Lower leg skin (tissue), 4 donors: ENCODE data around the gene IRAK1BP1. TPM values are rescaled to one million over a fixed set of nuclear protein-coding genes. Genes with fewer than 3 reads are reported as not detected.
"Not testable (repeated sequence)": the region's sequence is repeated elsewhere in the genome, so short reads cannot be mapped to it uniquely, and the experiment has no call there.

Experiments
- DNase-seq, 2 donors: peaks; one replicate each; pipeline ENCODE4 v3.0.0-alpha.2; 2019; ENCODE audit warnings: low spot score in 2 of 2
- H3K4me3 ChIP-seq: fragments of 200-600 bp; sonication (generic); 2 replicates; pipeline ENCODE4 v1.5.1; 2017; ENCODE audit warnings: mild to moderate bottlenecking, low read depth; ENCODE audit not compliant: poor library complexity, severe bottlenecking
- POLR2A ChIP-seq, 2 donors: fragments of 450-650 bp; IDR thresholded peaks; one replicate each; pipeline ENCODE4 v1.6.1; 2016 to 2017; ENCODE audit warnings: antibody characterized with exemption in 2 of 2, mild to moderate bottlenecking in 1 of 2, moderate library complexity in 1 of 2
- WGBS, 2 donors: methylation state at CpG; one replicate each; pipeline ENCODE4 v1.1.5; 2018; 5-methylcytosine and 5-hydroxymethylcytosine counted together
- intact Hi-C: fragments of 100-400 bp; cut with DNase I; formaldehyde crosslinking; loops from one replicate; pipeline ENCODE4 v1.15.0; 2023; ENCODE audit warnings: low total_unique reads
- total RNA-seq, 4 donors: library from RNA; depleted of rRNA; stranded (reverse); fragments of >200 nt; gene quantifications; one replicate each; pipeline ENCODE4 v1.1.0, GENCODE V29; 2016
- TF ChIP-seq, protein P1 (sequence below), 3 donors: fragments of 450-650 bp; IDR thresholded peaks; one replicate each; pipeline ENCODE4 v1.5.1; 2016; ENCODE audit warnings: antibody characterized with exemption in 3 of 3, mild to moderate bottlenecking in 3 of 3, moderate library complexity in 2 of 3

The IRAK1BP1 gene
- total RNA-seq, 4 donors from 2014 or later = 1.3 to 4.8 (median 3.2) TPM

DNA sequence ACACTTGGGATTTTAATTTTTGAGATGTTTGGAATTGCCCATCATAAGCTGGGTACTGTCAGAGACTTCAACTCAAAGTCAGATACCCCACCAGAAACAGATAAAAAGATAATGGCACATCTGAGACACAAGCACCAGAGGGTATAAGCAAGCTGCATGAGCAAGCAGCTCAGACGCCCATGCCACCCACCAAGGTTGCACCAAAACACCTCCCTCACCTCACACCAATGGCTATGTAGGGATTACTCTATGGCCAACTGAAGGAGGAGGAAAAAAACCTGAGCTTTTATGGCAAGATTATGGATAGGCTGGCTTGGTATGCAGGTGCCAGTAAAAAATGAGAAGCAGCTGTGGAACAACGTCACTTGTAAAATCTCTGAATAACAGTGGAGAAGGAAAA lies 3.8 kb upstream of the IRAK1BP1 start:
- no peak for DNase-seq
- intact Hi-C loops = no loop called here
- no peak for TF ChIP-seq POLR2A (IDR thresholded peaks at IDR 0.05)
- TF ChIP-seq, protein P1, sequence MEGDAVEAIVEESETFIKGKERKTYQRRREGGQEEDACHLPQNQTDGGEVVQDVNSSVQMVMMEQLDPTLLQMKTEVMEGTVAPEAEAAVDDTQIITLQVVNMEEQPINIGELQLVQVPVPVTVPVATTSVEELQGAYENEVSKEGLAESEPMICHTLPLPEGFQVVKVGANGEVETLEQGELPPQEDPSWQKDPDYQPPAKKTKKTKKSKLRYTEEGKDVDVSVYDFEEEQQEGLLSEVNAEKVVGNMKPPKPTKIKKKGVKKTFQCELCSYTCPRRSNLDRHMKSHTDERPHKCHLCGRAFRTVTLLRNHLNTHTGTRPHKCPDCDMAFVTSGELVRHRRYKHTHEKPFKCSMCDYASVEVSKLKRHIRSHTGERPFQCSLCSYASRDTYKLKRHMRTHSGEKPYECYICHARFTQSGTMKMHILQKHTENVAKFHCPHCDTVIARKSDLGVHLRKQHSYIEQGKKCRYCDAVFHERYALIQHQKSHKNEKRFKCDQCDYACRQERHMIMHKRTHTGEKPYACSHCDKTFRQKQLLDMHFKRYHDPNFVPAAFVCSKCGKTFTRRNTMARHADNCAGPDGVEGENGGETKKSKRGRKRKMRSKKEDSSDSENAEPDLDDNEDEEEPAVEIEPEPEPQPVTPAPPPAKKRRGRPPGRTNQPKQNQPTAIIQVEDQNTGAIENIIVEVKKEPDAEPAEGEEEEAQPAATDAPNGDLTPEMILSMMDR (IDR thresholded peaks at IDR 0.05) = no peak
- no peak overlapping the region for H3K4me3 ChIP-seq
- WGBS, 2 donors = 69 to 76% methylated on average over 2 of the region's 2 CpGs

DNA sequence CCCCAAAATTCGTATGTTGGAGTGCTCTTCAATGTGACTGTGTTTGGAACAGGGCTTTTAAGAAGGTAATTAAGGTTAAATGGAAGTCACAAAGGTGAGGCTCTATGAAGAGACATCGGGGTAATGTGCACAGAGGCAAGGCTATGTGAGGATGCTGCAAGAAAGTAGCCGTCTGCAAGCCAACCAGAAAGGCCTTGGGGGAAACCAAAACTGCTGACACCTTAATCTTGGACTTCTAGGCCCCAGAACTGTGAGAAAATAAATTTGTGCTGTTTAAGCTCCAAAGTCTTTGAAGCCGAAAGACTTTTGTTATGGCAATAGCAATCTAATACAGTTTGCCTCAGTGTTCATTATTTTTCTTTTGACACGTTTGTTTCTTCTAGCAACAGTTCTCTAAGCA lies 2.4 kb upstream of the IRAK1BP1 start:
- H3K4me3 ChIP-seq = no peak overlapping the region
- TF ChIP-seq, protein P1 (IDR thresholded peaks at IDR 0.05) = no peak
- no peak for TF ChIP-seq POLR2A (IDR thresholded peaks at IDR 0.05)
- intact Hi-C loops = no loop called here
- WGBS, 2 donors = 88 to 90% methylated on average over 5 of the region's 5 CpGs
- DNase-seq = no peak

DNA sequence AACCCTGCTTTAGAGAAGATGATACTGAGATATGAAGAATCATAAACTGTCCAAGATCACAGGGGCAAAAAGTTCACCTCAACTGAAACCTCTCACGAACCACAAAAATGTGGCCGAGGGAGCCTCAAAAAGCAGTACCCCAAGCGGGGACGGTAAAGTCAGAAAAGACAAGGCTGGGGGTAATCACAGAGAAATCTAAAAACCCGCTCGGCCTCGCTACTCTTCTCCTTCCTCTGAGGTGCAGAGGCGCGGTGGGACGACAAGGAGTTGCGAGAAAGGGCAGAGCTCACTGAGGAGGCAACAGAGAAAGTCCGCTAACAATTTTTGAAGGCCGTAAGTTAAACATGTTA lies 356 bp upstream of the IRAK1BP1 start:
- intact Hi-C loops = no loop called here
- TF ChIP-seq POLR2A (IDR thresholded peaks at IDR 0.05) = no peak
- 3% methylated on average over 13 of the region's 13 CpGs for WGBS, 2 donors
- peak overlapping the region; percentile 70 for H3K4me3 ChIP-seq
- DNase-seq = peak in 1 of 2 donors; percentile 14

DNA sequence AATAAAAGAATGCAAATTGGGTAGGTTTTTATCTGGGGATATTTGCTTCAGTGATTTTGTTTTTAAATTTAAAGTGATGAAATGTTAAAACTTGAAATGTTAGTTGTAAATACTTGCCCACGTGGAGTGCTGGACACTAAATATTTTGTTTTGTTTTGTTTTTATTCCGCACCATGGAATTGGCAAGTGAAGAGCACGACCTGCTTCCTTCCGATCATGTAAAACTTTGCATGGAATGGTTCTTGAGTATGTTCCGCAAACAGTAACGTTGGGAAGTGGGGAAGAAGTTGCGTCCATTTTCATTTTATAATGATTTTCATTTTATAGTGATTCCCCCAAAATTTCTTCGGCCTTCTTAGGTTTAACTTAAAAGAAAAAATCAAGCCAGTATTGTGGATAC lies 765 bp downstream of the IRAK1BP1 start:
- TF ChIP-seq POLR2A (IDR thresholded peaks at IDR 0.05) = no peak
- TF ChIP-seq, protein P1 (IDR thresholded peaks at IDR 0.05) = no peak
- intact Hi-C loops = no loop called here
- peak overlapping the region; percentile 70 for H3K4me3 ChIP-seq
- no peak for DNase-seq
- 21 to 27% methylated on average over 8 of the region's 8 CpGs for WGBS, 2 donors

DNA sequence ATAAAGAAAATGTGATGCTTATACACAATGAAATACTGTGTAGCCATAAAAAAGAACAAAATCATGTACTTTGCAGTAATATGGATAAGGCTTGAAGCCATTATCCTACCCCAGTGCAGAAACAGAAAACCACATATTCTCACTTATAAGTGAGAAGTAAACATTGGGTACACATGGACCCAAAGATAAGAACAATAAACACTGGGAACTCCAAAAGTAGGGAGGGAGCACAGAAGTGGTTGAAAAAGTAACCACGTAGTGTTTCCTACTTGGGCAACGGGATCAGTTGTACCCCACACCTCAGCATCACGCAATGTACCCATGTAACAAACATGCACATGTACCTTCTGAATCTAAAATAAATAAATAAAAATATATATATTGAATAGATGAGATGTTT lies 8.2 kb downstream of the IRAK1BP1 start:
- intact Hi-C loops = no loop called here
- TF ChIP-seq, protein P1 (IDR thresholded peaks at IDR 0.05) = no peak
- no peak for TF ChIP-seq POLR2A (IDR thresholded peaks at IDR 0.05)
- DNase-seq = no peak
- 78 to 99% methylated on average over 3 of the region's 3 CpGs for WGBS, 2 donors
- no peak overlapping the region for H3K4me3 ChIP-seq

DNA sequence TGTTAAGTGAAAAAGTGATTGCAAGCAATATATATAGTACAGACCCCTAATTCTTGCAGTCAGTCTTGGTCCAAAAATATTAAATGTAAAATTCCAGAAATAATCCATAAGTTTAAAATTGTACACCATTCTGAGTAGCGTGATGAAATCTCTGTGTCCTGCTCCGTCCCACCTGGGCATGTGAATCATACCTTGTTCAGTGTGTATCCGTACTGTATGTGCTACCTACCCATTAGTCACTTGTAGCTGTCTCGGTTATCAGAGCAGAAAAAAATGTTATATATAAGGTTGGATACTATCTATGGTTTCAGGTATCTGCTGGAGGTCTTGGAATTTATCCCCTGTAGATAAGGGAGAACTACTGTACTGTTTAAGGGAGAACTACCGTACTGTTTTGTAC lies 16.3 kb downstream of the IRAK1BP1 start:
- TF ChIP-seq, protein P1 (IDR thresholded peaks at IDR 0.05) = no peak
- no peak for TF ChIP-seq POLR2A (IDR thresholded peaks at IDR 0.05)
- H3K4me3 ChIP-seq = no peak overlapping the region
- intact Hi-C loops = no loop called here
- WGBS, 2 donors = 90 to 93% methylated on average over 5 of the region's 5 CpGs
- no peak for DNase-seq

DNA sequence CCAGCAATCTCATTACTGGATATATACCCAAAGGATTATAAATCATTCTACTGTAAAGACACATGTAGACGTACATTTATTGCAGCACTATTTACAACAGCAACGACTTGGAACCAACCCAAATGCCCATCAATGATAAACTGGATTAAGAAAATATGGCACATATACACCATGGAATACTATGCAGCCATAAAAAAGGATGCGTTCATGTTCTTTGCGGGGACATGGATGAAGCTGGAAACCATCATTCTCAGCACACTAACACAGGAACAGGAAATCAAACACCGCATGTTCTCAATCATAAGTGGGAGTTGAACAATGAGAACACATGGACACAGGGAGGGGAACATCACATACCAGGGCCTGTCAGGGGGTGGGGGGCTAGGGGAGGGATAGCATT lies 22.6 kb downstream of the IRAK1BP1 start:
- 96 to 97% methylated on average over 5 of the region's 5 CpGs for WGBS, 2 donors
- intact Hi-C loops, DNase-seq, H3K4me3 ChIP-seq: not testable (repeated sequence)
